Peyer's patch (tissue), 4 donors: Measurements from ENCODE around the gene RANBP3. TPM values are rescaled to one million over a fixed set of nuclear protein-coding genes. Genes with fewer than 3 reads are reported as not detected.

ENCODE experiments used
- DNase-seq, 3 donors: peaks; one replicate each; pipeline ENCODE4 v3.0.0-alpha.2; 2017 to 2019
- H3K27ac ChIP-seq, 4 donors: fragments of 200-600 bp; sonication (generic); one replicate each; pipeline ENCODE4 v1.5.1; 2016 to 2019
- H3K27me3 ChIP-seq, 2 donors: fragments of 200-600 bp; sonication (generic); one replicate each; pipeline ENCODE4 v1.5.1; 2019
- H3K36me3 ChIP-seq, 3 donors: fragments of 200-600 bp; sonication (generic); one replicate each; pipeline ENCODE4 v1.5.1; 2016 to 2019
- H3K4me1 ChIP-seq, 4 donors: fragments of 200-600 bp; sonication (generic); one replicate each; pipeline ENCODE4 v1.5.1; 2016 to 2019
- H3K4me3 ChIP-seq, 4 donors: fragments of 200-600 bp; sonication (generic); 1 replicate in 3 of 4; 2 replicates in 1 of 4; pipeline ENCODE4 v1.5.1; 2016 to 2019; ENCODE audit warnings: mild to moderate bottlenecking in 1 of 4
- H3K9me3 ChIP-seq, 4 donors: fragments of 200-600 bp; sonication (generic); one replicate each; pipeline ENCODE4 v1.5.1; 2016 to 2019; ENCODE audit warnings: mild to moderate bottlenecking in 1 of 4
- CTCF ChIP-seq, 6 experiments: fragments of 450-650 bp in 4 of 6; fragments of 200-600 bp in 2 of 6; sonication (generic) in 1 of 6; IDR thresholded peaks; one replicate each; pipeline ENCODE4 v1.5.1; 2017 to 2019; ENCODE audit warnings: antibody characterized with exemption in 6 of 6, mild to moderate bottlenecking in 3 of 6, moderate library complexity in 1 of 6
- POLR2A ChIP-seq, 2 donors: fragments of 450-650 bp; IDR thresholded peaks; one replicate each; pipeline ENCODE4 v1.5.1; 2017; ENCODE audit warnings: antibody characterized with exemption in 2 of 2, mild to moderate bottlenecking in 2 of 2, moderate library complexity in 2 of 2
- total RNA-seq, 4 donors: library from RNA; depleted of rRNA; stranded (reverse); fragments of >200 nt; gene quantifications; one replicate each; pipeline ENCODE4 v1.1.0, GENCODE V29; 2016

The RANBP3 gene
- total RNA-seq, 4 donors from 2014 or later, result 59.7 to 104 (median 91.1) TPM

- Histone ChIP-seq H3K4me1 (peaks cover 0 to 14% (median 0%) of the 10 kb centered on the region in 4 donors), H3K27me3 (no peaks in the 10 kb centered on the region), H3K9me3 (no peaks in the 10 kb centered on the region), H3K27ac (no peak overlapping the region), H3K36me3 (peaks cover 0 to 31% (median 0%) of the 10 kb centered on the region in 3 donors), H3K4me3 (no peak overlapping the region)
- no peak for TF ChIP-seq CTCF (IDR thresholded peaks at IDR 0.05)
- no peak for TF ChIP-seq POLR2A (IDR thresholded peaks at IDR 0.05)
- no peak for DNase-seq
These were observed 83.1 kb downstream of the RANBP3 start for GRCh38 chr19:5894704-5895349.

GRCh38 chr19:5893907-5894703 is 83.8 kb downstream of the RANBP3 start:
- Histone ChIP-seq H3K4me3 (no peak overlapping the region), H3K27ac (no peak overlapping the region), H3K27me3 (no peaks in the 10 kb centered on the region), H3K9me3 (no peaks in the 10 kb centered on the region), H3K4me1 (peaks cover 0 to 20% (median 0%) of the 10 kb centered on the region in 4 donors), H3K36me3 (peaks cover 0 to 29% (median 0%) of the 10 kb centered on the region in 3 donors)
- TF ChIP-seq POLR2A (IDR thresholded peaks at IDR 0.05) (no peak), CTCF (IDR thresholded peaks at IDR 0.05) (no peak)
- DNase-seq, result no peak

- Histone ChIP-seq H3K9me3 (no peaks in the 10 kb centered on the region), H3K27ac (no peak overlapping the region), H3K4me1 (peaks cover 0 to 20% (median 0%) of the 10 kb centered on the region in 4 donors)
These were observed 84.5 kb downstream of the RANBP3 start for GRCh38 chr19:5893296-5893903.

GRCh38 chr19:5892772-5893275 is 85.1 kb downstream of the RANBP3 start:
- Histone ChIP-seq H3K27ac (no peak overlapping the region), H3K9me3 (no peaks in the 10 kb centered on the region), H3K4me1 (peaks cover 0 to 20% (median 0%) of the 10 kb centered on the region in 4 donors), H3K27me3 (no peaks in the 10 kb centered on the region), H3K4me3 (no peak overlapping the region), H3K36me3 (peaks cover 0 to 29% (median 0%) of the 10 kb centered on the region in 3 donors)
- DNase-seq, result no peak
- TF ChIP-seq CTCF (IDR thresholded peaks at IDR 0.05), result no peak

More at GRCh38 chr19:5893296-5893903, 84.5 kb downstream of the RANBP3 start:
- DNase-seq, result no peak
- Histone ChIP-seq H3K4me3 (no peak overlapping the region), H3K27me3 (no peaks in the 10 kb centered on the region), H3K36me3 (peaks cover 0 to 29% (median 0%) of the 10 kb centered on the region in 3 donors)
- no peak for TF ChIP-seq CTCF (IDR thresholded peaks at IDR 0.05)
- TF ChIP-seq POLR2A (IDR thresholded peaks at IDR 0.05), result no peak

GRCh38 chr19:5891938-5892771 is 85.8 kb downstream of the RANBP3 start:
- TF ChIP-seq POLR2A (IDR thresholded peaks at IDR 0.05), result no peak
- TF ChIP-seq CTCF (IDR thresholded peaks at IDR 0.05), result peak in 4 of 6 experiments; percentile 55 to 89 (median 78)
- Histone ChIP-seq H3K27ac (no peak overlapping the region), H3K27me3 (no peaks in the 10 kb centered on the region), H3K9me3 (no peaks in the 10 kb centered on the region), H3K36me3 (peaks cover 0 to 26% (median 0%) of the 10 kb centered on the region in 3 donors), H3K4me1 (peaks cover 0 to 20% (median 0%) of the 10 kb centered on the region in 4 donors), H3K4me3 (no peak overlapping the region)
- DNase-seq, result peak in 2 of 3 donors; percentile 69 to 71
